SH-SY5Y (cell line): ENCODE data around the gene WWOX.

Source experiments
- GATA2 ChIP-seq: IDR thresholded peaks from 2 replicates; pipeline ENCODE4 v1.6.1; 2011; ENCODE audit warnings: mild to moderate bottlenecking, low read depth, low read length
- GATA3 ChIP-seq: IDR thresholded peaks from 2 replicates; pipeline ENCODE4 v1.6.1; 2011; ENCODE audit warnings: low read depth, mild to moderate bottlenecking, low read length, moderate library complexity

DNA sequence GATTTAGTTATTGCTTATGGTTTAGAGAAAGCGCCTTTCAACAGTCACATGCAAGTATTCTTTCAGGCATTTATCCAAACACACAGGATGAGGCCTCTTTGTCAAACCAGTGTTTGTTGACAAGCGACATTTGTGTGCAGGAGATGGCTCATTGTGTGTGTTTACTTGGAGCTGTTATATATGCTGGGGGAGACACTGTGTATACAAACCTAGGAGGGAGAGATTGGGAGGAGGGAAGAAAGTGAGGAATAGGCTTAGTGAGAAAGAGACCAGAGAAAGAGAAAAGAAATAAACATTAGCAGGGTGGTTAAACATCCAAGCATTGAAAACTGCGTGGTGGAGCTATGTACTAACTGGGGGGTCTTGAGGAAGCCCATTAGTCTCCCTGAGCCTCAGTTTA, 1063.5 kb downstream of the WWOX start:
- TF ChIP-seq GATA2 (no peak), GATA3 (no peak)
